Endodermal cell (in vitro differentiated cells): ENCODE data around the gene TIE1. TPM values are rescaled to one million over a fixed set of nuclear protein-coding genes. Genes with fewer than 3 reads are reported as not detected.

Experiments
- DNase-seq: peaks from one replicate; pipeline ENCODE4 v3.0.0-alpha.2; 2017
- H3K27ac ChIP-seq: 2 replicates; pipeline ENCODE4 v1.5.1; 2013; ENCODE audit warnings: mild to moderate bottlenecking, low read depth, low read length, moderate library complexity
- H3K27me3 ChIP-seq: 2 replicates; pipeline ENCODE4 v1.6.1; 2013; ENCODE audit warnings: mild to moderate bottlenecking, low read length, moderate library complexity; ENCODE audit not compliant: insufficient read depth, control insufficient read depth, poor library complexity, severe bottlenecking
- H3K36me3 ChIP-seq: 2 replicates; pipeline ENCODE4 v1.7.0; 2013; ENCODE audit warnings: mild to moderate bottlenecking, low read length, moderate library complexity; ENCODE audit not compliant: control insufficient read depth, insufficient read depth
- H3K4me1 ChIP-seq: one replicate; pipeline ENCODE4 v1.7.0; 2013; ENCODE audit warnings: low read length; ENCODE audit not compliant: control insufficient read depth, insufficient read depth
- H3K4me3 ChIP-seq: 2 replicates; pipeline ENCODE4 v1.5.1; 2013; ENCODE audit warnings: mild to moderate bottlenecking, low read length, moderate library complexity
- H3K9ac ChIP-seq: 2 replicates; pipeline ENCODE4 v1.6.1; 2013; ENCODE audit warnings: mild to moderate bottlenecking, low read length, moderate library complexity; ENCODE audit not compliant: poor library complexity, severe bottlenecking; ENCODE audit errors: extremely low read depth
- H3K9me3 ChIP-seq: 2 replicates; pipeline ENCODE4 v1.6.1; 2013; ENCODE audit warnings: mild to moderate bottlenecking, low read length, moderate library complexity; ENCODE audit not compliant: control insufficient read depth
- H3K27ac Mint-ChIP-seq: 2 replicates; pipeline ENCODE4 v1.8.0; 2020; ENCODE audit warnings: mixed read lengths
- H3K27me3 Mint-ChIP-seq: 2 replicates; pipeline ENCODE4 v1.8.0; 2021; ENCODE audit warnings: mild to moderate bottlenecking, mixed read lengths; ENCODE audit not compliant: insufficient read depth
- H3K36me3 Mint-ChIP-seq: 2 replicates; pipeline ENCODE4 v1.8.0; 2020; ENCODE audit warnings: low read depth, mixed read lengths
- H3K4me1 Mint-ChIP-seq: 2 replicates; pipeline ENCODE4 v1.8.0; 2020; ENCODE audit warnings: mixed read lengths
- H3K4me3 Mint-ChIP-seq: 2 replicates; pipeline ENCODE4 v1.8.0; 2020; ENCODE audit warnings: mild to moderate bottlenecking, moderate library complexity, mixed read lengths
- H3K9me3 Mint-ChIP-seq: 2 replicates; pipeline ENCODE4 v1.8.0; 2020; ENCODE audit warnings: mild to moderate bottlenecking, mixed read lengths
- WGBS, 2 experiments: methylation state at CpG; one replicate each; pipeline versions ENCODE4 v1.1.5 to v1.1.7; 2013; ENCODE audit warnings: missing lambda C conversion rate in 2 of 2, mixed read lengths in 1 of 2; ENCODE audit not compliant: insufficient coverage in 1 of 2, insufficient read length in 1 of 2; 5-methylcytosine and 5-hydroxymethylcytosine counted together
- microRNA-seq: library from miRNA; unstranded; fragments of <30 nt; microRNA quantifications from one replicate; pipeline ENCODE4 v1.2.0, GENCODE V29; 2020; ENCODE audit warnings: borderline microRNAs expressed
- total RNA-seq, 2 donors: library from RNA; stranded (reverse); fragmentation: NEBNext Ultra II Directional in 1 of 2; extraction: Animal tissue kit (Norgen Biotek cat#: 25700) in 1 of 2; gene quantifications; 2 replicates in 1 of 2; 3 replicates in 1 of 2; pipeline ENCODE4 v1.2.1, GENCODE V29; 2021
- TF ChIP-seq, protein P1 (sequence below): fragments of 200-600 bp; sonication (generic); conservative IDR thresholded peaks from 2 replicates; pipeline ENCODE4 v1.5.0; 2021; ENCODE audit warnings: antibody characterized with exemption, mild to moderate bottlenecking

The TIE1 gene
- total RNA-seq, 2 donors from 2014 or later = 0.40 to 0.99 TPM

DNA sequence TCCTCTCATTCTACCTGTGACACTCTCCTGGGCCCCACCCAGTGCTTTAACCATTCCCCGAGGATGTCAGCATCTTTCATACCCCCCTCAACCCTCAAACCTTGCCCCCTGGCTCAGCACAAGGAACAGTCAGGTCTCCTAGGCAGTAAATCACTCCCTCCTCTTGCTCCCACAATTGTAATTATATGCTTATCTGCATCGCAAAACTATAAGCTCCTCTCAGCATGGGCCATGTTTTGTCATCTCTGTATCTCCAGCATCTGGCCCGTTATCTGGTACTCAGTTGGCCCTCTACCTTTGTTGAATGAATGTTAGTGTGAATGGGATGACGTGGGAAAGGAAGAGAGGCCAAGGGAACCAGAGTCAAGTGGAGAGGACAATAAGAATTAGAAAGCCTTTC lies 69.8 kb downstream of the TIE1 start:
- Mint-ChIP-seq H3K9me3 (no peaks in the 10 kb centered on the region), H3K27me3 (no peaks in the 10 kb centered on the region), H3K4me3 (no peak overlapping the region), H3K4me1 (peaks cover 22% of the 10 kb centered on the region), H3K36me3 (peaks cover 3% of the 10 kb centered on the region), H3K27ac (no peak overlapping the region)
- Histone ChIP-seq H3K27me3 (no peaks in the 10 kb centered on the region), H3K36me3 (no peaks in the 10 kb centered on the region), H3K9ac (no peak overlapping the region), H3K4me1 (peaks cover 5% of the 10 kb centered on the region), H3K4me3 (no peak overlapping the region), H3K27ac (no peak overlapping the region), H3K9me3 (no peaks in the 10 kb centered on the region)
- DNase-seq = peak; percentile 60
- TF ChIP-seq, protein P1, sequence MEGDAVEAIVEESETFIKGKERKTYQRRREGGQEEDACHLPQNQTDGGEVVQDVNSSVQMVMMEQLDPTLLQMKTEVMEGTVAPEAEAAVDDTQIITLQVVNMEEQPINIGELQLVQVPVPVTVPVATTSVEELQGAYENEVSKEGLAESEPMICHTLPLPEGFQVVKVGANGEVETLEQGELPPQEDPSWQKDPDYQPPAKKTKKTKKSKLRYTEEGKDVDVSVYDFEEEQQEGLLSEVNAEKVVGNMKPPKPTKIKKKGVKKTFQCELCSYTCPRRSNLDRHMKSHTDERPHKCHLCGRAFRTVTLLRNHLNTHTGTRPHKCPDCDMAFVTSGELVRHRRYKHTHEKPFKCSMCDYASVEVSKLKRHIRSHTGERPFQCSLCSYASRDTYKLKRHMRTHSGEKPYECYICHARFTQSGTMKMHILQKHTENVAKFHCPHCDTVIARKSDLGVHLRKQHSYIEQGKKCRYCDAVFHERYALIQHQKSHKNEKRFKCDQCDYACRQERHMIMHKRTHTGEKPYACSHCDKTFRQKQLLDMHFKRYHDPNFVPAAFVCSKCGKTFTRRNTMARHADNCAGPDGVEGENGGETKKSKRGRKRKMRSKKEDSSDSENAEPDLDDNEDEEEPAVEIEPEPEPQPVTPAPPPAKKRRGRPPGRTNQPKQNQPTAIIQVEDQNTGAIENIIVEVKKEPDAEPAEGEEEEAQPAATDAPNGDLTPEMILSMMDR = no peak
- 63 to 69% methylated on average over 3 to 4 of the region's 4 CpGs for WGBS, 2 experiments

DNA sequence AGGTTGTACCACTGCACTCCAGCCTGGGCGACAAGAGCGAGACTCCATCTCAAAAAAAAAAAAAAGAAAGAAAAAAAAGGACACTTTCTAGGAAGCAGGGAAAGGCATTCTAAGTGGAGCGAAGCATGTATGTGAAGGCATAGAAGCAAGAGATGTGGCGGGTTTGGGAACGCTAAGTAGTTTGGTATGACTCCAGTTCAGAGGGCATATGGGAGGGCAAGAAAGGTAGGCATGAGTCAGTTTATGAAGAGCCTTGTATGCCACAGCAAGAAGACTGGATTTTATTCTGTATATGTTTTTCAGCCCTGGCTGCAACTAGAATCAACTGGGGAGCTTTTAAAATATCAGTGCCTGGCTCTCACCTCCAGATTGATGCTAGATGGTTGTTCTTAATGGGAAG lies 71.4 kb downstream of the TIE1 start:
- Histone ChIP-seq H3K9me3 (no peaks in the 10 kb centered on the region), H3K27ac (no peak overlapping the region), H3K4me1 (peaks cover 5% of the 10 kb centered on the region), H3K36me3 (no peaks in the 10 kb centered on the region), H3K4me3 (no peak overlapping the region), H3K27me3 (no peaks in the 10 kb centered on the region), H3K9ac (no peak overlapping the region)
- Mint-ChIP-seq H3K9me3 (no peaks in the 10 kb centered on the region), H3K4me3 (no peak overlapping the region), H3K4me1 (peaks cover 14% of the 10 kb centered on the region), H3K27ac (no peak overlapping the region), H3K27me3 (no peaks in the 10 kb centered on the region), H3K36me3 (no peaks in the 10 kb centered on the region)
- TF ChIP-seq, protein P1 = no peak
- 95% methylated on average over 4 to 5 of the region's 5 CpGs for WGBS, 2 experiments
- no peak for DNase-seq

Small RNA genes lying within 50 kb of the gene (microRNA-seq; reads per million reads assigned to microRNA genes)
- gene MIR6734 = 0.44 reads per million

Other genes starting within 250 kb of the TIE1 start
- 10 to 100 TPM; 50.2 to 51.7 TPM for gene EBNA1BP2, start 128.7 kb upstream of the TIE1 start, total RNA-seq
- under 1 TPM; 0.82 to 0.90 TPM for gene CFAP57, start 128.7 kb upstream of the TIE1 start, total RNA-seq
- gene TMEM125, start 31.0 kb upstream of the TIE1 start, total RNA-seq = 10 to 100 TPM; 11.7 to 16.6 TPM
- 10 to 100 TPM in 1 of 2 donors, 1 to 10 TPM in 1; 9.7 to 17.9 TPM for gene C1orf210, start 15.4 kb upstream of the TIE1 start, total RNA-seq
- gene MPL, start 36.8 kb downstream of the TIE1 start, total RNA-seq = 1 to 10 TPM in 1 of 2 donors, under 1 TPM in 1; 0.64 to 1.2 TPM
- 100 to 1,000 TPM; 126 to 149 TPM for gene CDC20, start 58.0 kb downstream of the TIE1 start, total RNA-seq
- 10 to 100 TPM; 24.4 to 28.3 TPM for gene ELOVL1, start 67.0 kb downstream of the TIE1 start, total RNA-seq
- gene MED8, start 88.8 kb downstream of the TIE1 start, total RNA-seq = 10 to 100 TPM; 16.1 to 18.8 TPM
- 10 to 100 TPM; 55.6 to 59.7 TPM for gene SZT2, start 88.9 kb downstream of the TIE1 start, total RNA-seq
- 10 to 100 TPM; 34.4 to 34.8 TPM for gene HYI, start 152.9 kb downstream of the TIE1 start, total RNA-seq
- 100 to 1,000 TPM; 203 to 250 TPM for gene PTPRF, start 229.9 kb downstream of the TIE1 start, total RNA-seq